Stimulated activated CD4-positive, alpha-beta T cell treated with anti-CD3 and anti-CD28 coated beads, Interleukin-12 subunit alpha, Interleukin-12 subunit beta, amount 100 ng/mL, for 24 hours (primary cell): ENCODE results near the gene NR4A3.
"Not testable (repeated sequence)": the region's sequence is repeated elsewhere in the genome, so short reads cannot be mapped to it uniquely, and the experiment has no call there.

Source experiments
- DNase-seq, 2 experiments: peaks; one replicate each; pipeline ENCODE4 v3.0.0-alpha.2; 2020; ENCODE audit warnings: low read depth in 2 of 2

Gene NR4A3

DNA sequence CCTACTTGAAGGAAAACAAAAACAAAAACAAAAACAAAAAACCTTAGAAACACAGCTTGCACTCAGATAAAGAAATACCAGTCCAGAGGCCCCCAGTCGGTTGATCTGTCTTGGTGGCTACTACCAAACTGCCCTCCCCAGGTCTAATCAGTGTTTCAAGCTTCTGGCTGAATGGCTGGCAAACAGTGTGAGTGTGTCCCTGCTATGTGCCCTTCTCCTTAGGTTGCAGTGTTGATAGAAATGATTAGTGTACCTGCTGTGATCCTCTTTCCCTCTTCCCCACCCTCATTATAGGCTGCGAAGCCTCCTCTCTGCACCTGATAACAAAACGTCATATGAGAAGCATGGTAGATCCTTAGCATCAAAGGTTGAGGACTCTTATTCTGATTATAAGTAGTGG lies 12.8 kb downstream of the NR4A3 start:
- DNase-seq = no peak

DNA sequence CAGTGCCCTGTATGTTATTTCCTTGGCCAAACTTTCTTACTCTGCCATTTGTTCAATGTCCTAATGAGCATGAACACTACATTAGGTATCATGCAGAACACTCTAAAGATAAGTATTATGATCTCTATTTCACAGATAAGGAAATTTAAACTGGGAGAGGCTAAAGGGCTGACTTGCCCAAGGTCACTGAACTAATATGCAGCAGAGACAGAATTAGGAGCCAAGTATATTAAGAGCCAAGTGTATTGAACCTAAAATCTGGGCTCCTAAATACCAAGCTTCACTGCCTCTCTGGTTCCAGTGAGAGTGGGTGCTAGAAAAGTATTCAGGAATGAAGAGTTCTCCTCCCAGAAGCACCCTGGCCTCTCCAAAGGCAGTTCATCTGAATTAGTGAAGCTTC lies 13.5 kb downstream of the NR4A3 start:
- no peak for DNase-seq

DNA sequence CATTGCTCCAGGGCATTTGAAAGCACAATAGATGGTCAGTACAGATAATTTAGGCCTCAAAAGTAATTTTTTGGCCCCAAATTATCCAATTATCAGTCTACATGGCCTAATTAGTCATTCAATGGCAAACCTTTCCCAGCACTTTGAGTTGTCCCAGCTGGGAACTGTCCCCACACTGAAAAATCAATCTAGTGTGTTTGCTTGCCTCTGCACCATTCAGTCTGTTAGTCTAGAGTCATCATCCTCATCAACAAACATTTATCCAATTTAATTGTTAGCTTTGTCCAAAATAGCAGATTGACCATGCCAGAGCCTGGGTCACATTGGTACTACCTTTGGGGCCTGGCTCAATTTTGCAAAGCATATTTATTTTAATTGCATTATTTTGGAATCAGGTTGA lies 13.9 kb downstream of the NR4A3 start:
- no peak for DNase-seq

DNA sequence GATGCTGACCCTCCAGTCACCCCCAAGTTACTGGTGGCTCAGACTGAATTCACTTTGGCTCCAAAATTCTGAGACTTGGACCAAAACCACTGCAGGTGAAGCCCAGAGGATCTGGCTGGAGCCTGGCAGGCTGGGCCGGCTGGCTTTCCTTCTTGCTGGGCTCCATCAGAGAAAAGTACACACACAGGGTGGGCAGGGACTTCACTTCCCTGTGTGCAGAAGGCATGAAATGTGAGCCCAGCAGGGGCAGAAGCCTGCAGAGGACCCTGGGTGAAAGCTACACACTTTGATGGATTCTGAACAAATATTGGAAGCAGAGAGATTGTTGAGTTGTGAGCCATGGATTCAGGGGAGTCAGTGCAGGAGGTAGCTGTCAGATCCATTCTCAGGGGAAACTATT lies 18.4 kb downstream of the NR4A3 start:
- DNase-seq = no peak

- no peak for DNase-seq
These were observed 23.4 kb downstream of the NR4A3 start for GRCh38 chr9:99845063-99845462.

DNA sequence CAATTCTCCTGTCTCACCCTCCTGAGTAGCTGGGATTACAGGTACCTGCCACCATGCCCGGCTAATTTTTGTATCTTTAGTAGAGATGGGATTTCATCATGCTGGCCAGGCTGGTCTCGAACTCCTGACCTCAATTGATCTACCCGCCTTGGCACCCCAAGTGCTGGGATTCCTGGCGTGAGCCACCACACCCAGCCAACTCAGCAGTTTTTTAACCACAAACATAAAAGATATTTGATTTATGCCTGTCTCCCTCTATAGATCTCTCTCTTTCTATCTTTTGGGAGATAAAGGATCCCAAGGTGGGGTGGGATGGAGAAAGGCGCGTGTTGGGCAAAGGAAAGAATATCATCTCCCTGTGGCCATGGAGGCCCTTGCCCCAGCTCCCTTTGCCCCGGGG lies 26.8 kb downstream of the NR4A3 start:
- no peak for DNase-seq

GRCh38 chr9:99850736-99851499 lies 29.2 kb downstream of the NR4A3 start:
- no peak for DNase-seq

- no peak for DNase-seq
These were observed 29.8 kb downstream of the NR4A3 start for GRCh38 chr9:99851500-99851822.

- DNase-seq = no peak
These were observed 30.9 kb downstream of the NR4A3 start for GRCh38 chr9:99852617-99853016.

GRCh38 chr9:99855467-99856176 lies 33.9 kb downstream of the NR4A3 start:
- DNase-seq = no peak

GRCh38 chr9:99857576-99857975 lies 35.9 kb downstream of the NR4A3 start:
- not testable (repeated sequence) for DNase-seq

DNA sequence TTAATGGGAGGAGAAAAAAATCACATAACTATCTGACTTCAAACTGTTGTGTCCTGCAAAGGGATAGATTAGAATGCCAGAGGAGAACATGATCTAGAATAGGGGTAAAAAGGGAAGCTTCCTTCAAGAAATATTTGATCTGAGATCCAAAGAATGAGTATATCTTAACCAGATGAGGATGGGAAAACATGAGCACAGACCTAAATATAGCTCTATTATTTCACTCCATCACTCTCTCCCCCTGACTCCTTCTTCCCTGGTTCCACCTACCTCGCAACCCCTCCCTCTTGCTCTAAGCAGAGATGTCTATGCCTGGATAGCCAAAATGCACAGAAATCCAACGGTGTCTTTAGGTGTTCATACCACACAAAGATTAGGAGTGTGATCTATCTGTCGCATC lies 36.4 kb downstream of the NR4A3 start:
- DNase-seq = no peak

DNA sequence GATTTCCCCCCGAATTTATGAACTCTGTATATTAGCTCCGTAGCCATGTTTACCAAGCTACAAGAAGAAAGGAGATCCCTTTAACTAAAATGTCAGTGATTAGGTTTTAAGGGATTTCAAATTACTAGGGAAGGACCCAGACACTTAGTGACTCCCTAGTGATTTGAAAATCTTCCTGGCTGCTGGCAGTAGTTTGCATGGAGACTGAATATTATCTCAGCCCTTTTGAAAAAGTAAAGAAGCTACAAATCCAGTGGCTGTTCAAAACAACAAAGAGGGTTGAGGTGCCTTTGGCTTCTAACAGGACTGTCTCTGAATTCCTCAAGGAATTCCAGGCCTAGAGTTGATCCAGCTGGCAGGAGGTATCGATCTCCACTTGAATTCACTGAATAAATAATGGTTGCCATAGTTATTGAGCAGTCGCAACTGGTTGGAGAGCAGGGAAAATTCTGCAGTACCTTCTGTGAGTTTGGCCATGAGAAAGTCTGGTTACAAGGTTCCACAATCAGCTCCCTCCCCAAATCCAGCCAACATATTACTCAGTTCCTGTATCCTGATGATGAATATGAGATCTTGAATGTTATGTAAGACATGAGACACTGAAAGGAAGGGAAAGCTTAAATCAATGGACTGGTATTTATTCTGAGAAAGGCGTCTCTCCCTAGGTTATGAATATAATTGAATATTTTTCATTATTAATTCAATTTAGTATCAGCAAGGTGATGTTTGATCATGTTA lies 37.7 kb downstream of the NR4A3 start:
- no peak for DNase-seq

GRCh38 chr9:99860266-99860665 lies 38.6 kb downstream of the NR4A3 start:
- no peak for DNase-seq

DNA sequence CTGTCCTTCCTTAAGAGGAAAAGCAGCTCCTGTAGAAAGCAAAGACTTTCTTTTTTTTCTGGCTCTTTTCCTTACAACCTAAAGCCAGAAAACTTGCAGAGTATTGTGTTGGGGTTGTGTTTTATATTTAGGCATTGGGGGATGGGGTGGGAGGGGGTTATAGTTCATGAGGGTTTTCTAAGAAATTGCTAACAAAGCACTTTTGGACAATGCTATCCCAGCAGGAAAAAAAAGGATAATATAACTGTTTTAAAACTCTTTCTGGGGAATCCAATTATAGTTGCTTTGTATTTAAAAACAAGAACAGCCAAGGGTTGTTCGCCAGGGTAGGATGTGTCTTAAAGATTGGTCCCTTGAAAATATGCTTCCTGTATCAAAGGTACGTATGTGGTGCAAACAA lies 42.3 kb downstream of the NR4A3 start:
- no peak for DNase-seq

DNA sequence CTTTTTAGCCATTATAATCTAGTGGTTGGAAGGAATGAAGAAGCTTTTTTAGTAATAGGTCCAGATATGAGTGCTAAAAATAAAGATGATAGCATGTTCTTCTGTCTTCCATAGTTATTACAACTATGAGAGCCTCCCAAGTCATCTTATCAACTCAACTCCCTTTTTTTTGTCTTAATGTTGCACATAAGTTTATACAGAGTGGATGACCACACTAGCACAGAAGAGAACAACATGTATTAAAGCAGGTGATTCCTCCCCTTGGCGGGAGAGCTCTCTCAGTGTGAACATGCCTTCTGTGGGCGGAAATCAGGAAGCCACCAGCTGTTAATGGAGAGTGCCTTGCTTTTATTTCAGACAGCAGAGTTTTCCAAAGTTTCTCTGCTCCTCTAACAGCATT lies 44.7 kb downstream of the NR4A3 start:
- no peak for DNase-seq

GRCh38 chr9:99867536-99867935 lies 45.9 kb downstream of the NR4A3 start:
- no peak for DNase-seq

DNA sequence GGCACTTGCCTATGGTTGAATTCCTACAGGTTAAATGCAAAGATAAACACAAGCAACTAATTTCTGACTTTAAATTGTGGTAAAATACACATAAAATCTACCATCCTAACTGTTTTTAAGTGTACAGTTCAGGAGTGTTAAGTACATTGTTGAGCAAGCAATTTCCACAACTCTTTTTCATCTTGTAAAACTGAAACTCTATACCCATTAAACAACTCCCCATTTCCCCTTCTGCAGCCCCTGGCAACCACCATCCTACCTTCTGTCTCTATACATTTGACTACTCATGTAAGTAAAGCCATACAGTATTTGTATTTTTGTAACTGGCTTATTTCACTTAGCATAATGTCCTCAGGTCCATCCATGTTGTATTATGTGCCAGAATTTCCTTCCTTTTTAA lies 46.3 kb downstream of the NR4A3 start:
- no peak for DNase-seq

DNA sequence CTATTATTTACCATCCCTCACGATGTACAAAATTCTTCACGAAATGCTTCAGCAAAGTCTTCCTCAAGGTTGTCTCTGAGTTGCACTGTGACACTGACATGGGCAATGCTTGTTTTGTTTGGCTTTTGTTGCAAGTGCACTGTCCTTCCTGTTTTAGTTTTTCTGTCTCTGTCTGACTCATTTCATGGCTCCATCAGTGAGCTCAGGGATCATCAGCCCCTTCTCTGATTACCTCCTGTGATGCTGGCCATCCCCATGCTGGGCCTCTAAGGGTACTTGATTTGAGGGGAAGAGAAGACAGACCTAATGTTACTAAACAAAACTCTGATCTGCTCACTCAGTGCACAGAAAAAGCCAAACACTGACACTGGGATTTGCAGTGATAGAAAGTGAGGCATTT lies 47.2 kb downstream of the NR4A3 start:
- no peak for DNase-seq

DNA sequence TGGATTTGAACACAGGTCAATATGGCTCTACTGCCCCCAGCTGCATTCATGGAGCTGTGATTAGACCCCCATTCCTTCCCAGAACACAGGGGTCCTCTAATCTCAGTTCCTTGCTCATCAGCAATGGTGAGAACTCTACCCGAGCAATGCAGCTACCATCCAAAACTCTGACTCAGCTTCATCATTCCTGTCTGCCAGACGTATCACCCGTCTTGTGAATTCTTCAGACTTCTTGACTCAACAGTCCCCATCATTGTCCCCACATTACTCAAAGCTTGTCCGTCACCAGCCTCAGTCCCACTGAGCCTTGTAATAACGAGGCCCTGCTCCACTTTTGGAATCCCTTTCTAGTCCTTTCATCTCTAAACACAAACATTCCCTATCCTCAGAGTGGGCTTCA lies 48.4 kb downstream of the NR4A3 start:
- no peak for DNase-seq

- DNase-seq = no peak
These were observed 51.8 kb downstream of the NR4A3 start for GRCh38 chr9:99873531-99873930.

- no peak for DNase-seq
These were observed 52.4 kb downstream of the NR4A3 start for GRCh38 chr9:99873943-99874584.

GRCh38 chr9:99876190-99876589 lies 54.5 kb downstream of the NR4A3 start:
- DNase-seq = no peak
